ENCODE results near the gene ZNF217.
"Not testable (repeated sequence)": the region's sequence is repeated elsewhere in the genome, so short reads cannot be mapped to it uniquely, and the experiment has no call there.

ZNF217 gene

DNA sequence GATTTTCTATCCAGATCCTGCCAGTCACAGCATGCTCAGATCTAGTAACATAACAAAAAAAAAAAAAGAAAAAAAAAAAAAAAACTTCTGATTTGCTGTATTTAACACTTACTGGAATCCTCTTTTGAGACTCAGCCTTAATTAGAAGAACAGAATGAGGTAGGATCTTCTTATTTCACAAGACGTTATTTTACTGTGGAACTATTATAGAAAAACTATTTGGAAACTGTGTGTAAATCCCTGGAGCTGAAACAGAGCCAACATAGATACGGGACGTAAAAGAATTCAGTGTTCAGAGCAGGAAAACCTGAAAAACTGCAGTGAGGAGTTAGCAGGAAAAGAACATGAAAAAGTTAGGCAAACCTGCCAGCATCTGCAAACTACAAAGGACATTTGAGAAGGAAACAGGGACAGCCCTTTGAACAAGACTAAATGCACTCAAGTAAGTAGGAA, 3.4 kb upstream of the ZNF217 start:
- no peak for DNase-seq

DNA sequence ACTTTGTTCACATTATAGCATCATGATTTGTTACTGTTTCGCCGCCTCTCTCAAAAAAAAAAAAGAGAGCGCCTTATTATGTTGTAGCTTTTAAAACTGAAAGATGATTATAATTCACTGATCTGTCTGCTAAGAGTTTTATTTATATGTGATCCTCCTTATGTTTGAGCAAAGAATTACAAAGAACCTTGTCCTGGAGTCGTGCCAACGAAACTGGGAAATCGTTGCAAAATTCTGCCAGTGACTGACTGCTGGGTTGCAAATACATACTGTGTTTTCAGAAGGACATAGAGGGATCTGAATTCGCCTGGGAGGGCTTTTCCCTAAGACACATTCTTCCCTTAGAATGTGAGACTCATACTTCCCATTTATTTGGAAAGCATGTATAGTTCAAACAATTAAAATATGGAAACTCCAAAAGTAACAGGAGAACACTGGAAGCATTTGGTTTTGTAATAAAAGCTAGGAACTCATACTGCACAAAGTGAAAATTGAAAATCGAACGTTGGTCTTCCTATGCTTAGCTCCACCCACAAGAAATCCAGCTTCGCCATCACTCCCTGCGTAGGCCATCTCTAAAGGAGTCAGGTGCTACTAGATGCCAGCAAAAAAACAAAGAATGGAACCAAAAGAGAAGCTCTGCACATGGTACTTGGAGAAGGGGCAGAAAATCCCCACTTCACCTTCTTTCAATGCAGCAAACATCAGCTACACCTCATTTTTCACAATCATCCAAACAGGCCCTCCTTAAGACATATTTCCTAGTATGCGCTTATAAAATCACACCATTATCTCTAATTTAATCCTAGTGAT, 2.8 kb upstream of the ZNF217 start:
- DNase-seq = not testable (repeated sequence)

DNA sequence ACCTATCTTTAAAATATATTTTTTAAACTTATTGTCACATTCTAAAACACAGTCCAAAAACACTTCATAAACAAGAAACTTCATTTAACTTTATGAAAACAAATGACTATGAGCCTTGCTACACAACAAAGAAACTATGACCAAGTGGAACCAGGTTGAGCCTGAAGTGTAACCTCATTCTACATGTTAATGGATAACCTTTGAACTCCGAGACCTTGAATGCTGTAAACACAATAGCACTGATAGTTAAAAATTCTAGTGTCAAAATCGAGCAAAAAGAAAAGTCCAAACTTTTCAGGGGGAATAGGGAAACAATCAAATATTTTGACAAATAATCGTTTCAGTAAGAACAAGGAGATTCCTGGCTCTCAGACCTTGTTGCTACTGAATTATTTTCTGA, 2.1 kb upstream of the ZNF217 start:
- DNase-seq = not testable (repeated sequence)

DNA sequence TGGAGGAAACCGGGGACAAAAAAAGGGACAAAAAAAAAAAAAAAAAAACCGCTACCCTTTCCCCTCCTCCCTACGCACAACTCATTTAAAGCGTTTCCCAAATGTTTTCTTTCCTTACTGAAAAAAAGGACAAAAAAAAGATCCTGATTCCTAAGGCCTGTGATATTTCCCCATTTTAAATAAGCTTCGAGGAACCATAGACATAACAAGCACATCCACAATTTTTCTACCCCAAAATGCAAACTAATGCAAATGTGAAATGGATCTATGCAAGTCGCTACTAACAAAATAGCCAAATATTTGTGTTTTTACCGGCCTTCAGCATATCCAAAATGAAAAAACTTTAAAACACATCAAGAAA, 1.4 kb upstream of the ZNF217 start:
- DNase-seq = no peak

DNA sequence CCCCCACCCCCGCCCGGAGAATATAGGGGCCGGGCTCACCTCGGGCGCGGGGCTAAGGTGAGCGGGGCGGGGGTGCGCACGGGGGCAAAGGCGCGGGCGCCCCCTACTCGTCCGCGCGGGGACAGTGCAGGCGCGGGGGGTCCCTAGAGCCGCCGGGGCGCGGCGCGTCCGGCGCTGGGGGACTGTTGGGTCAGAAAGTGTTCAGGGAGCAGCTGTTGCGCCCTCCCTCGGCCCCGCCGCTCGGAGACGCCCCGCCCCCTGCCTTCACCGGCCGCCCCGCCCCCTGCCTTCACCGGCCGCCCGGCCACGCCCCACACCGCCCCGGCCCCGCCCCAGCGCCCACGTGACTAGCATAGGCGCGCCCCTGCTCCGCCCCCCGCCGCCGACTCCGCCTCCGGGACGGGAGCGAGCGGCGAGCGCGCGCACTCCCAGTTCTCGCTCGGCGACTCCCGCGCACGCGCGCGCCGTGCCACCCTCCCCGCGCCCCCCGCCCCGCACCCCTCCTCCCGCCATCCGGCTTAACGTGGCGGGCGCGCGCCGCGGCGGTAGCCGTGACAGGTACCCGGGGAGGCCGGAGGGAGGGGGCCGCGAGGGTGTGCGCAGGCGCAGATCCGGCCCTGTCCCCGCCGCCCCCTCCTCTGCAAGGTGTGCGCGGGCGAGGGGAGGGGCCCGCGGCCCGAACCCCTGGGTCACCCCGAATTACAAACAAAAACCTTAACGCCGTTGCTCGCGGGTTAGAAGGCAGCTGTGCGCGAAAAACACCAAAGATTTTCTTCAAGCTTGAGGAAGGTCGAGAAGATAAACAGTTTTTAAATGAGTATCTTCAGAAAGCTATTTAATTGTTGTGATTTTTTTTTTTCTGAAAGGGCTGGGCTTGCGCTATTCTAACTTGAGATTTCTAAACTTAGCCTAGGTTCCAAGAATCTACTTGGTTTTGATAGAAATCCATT, 704 bp upstream of the ZNF217 start:
- peak; percentile 81 for DNase-seq

DNA sequence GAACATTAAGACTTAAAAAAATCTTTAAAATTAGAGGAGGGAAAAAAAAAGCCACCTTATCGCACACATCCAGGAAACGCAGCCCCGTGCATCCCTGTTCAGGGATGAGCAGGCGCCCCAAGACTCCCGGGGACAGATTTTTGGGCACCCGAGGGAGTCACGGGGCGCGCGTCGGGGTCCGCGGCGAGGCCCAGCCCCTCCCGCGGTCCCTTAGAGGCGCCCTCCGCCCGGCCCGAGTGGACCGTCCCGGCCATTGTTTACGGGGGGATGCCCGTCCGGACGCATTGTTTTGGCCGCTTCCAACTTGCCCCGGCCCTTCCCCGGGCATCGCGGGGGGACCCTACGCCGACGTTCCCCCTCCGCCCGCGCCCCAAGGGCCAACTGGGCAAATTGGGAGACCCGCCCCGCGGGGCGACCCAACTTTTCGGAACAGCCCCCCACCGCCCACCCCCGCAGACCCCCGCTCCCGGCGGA, 610 bp downstream of the ZNF217 start:
- no peak for DNase-seq

DNA sequence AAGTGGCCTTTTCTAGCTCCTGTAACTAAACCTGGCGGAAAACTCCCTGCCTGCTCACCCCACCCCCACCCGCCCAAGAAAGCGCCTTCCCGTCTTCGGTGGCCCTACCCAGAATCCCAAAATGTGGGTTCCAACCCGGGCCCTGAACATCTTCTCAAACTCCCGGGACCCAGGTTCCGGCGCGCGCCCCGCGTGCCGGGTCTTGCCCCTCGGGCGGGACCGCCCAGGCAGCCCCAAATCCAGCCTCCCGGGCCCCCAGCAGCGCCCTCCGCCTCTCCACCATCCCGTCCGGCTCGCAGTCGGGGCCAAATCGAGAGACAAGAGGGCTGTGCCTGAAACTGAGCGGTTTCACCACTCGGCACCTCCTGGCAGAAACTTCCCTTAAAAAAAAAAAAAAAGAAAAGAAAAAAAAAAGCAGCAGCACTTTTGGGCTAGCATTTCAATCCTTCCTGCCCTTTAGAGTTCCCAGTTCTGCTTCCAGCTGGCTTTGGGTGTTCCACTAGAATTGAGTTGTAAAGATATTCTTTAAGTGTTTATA, 1.1 kb downstream of the ZNF217 start:
- DNase-seq = not testable (repeated sequence)

DNA sequence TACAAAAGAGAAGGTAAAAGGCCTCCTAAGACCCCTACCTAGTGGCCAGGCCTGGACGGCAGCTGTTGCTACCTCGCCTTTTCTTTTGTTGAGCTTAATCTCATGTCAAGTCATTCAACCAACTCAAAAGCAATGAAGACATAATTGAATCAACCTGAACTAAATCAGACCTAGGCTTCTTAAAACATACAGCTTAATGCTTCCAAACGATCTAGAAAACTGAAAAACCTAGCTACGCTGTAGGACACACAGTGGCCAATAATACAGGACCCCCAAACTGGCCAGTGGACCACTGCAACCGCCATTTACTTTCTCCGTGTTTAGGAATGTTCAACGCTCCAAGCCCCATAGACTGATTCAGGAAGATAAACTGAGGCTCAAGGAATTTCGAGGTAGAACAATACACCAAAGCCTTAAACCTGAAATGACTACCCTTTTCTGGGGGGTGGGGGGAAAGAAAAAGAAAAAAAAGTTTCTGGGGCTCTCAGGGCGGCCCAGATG, 1.6 kb downstream of the ZNF217 start:
- DNase-seq = not testable (repeated sequence)

DNA sequence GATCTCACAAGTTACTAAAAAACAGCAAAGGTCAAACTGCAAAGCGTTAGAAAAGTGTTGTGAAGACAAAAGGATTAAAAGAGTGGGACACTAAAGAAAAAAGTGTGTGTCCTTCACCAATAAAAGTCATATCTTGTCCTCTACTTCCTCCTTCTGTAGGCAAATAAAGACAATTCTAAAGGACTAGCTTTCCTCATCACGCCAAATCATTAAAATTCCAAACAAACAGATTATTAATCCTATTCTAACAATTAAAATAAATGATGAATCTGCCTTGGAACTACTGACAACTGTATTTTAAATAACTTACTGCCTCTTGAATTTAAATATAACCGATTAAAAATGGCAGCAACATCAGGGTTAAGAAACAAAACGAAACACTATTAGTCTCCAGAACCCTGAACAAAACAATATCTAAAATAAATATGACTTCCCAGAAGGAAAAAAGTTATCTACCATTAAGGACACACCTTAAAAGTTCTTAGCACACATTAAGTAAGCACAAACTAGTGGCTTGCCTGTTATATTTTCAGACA, 2.4 kb downstream of the ZNF217 start:
- DNase-seq = not testable (repeated sequence)

DNA sequence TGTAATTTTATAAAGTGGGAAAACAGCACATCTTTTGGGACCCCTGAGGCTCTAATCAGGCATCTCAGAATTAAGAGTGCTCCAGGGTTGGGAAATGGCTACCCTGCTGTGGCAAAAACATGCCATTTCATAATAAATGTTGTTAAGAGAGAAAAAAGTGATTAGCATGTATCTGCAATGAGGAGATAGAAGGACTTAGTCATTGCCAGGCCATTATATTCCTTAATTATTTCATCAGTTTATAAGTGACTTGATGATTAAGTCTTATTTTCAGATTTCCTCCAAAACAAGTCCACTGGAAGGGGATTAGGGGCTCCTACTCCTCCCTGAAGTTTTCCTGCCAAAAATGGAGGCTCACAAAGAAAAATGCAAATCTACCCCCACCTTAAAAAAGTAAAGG, 3.0 kb downstream of the ZNF217 start:
- not testable (repeated sequence) for DNase-seq

DNA sequence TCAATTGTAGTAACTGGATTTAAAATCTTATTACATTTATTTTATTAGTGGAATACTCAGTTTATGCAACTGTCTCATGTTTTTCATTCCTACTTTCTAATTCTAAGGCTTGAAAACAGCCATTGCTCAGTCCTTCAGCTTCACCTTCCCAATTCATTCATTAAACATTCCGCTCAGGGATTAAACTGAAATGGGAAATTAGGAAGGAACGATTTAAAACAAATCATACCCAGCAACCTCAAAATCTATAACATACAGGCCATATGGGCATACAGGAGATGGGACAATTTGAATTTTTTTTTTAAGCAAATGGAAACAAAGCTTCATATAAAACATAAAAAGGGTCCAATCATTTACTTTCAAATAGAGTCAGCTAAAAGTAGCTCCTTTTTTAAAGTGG, 3.5 kb downstream of the ZNF217 start:
- DNase-seq = not testable (repeated sequence)

DNA sequence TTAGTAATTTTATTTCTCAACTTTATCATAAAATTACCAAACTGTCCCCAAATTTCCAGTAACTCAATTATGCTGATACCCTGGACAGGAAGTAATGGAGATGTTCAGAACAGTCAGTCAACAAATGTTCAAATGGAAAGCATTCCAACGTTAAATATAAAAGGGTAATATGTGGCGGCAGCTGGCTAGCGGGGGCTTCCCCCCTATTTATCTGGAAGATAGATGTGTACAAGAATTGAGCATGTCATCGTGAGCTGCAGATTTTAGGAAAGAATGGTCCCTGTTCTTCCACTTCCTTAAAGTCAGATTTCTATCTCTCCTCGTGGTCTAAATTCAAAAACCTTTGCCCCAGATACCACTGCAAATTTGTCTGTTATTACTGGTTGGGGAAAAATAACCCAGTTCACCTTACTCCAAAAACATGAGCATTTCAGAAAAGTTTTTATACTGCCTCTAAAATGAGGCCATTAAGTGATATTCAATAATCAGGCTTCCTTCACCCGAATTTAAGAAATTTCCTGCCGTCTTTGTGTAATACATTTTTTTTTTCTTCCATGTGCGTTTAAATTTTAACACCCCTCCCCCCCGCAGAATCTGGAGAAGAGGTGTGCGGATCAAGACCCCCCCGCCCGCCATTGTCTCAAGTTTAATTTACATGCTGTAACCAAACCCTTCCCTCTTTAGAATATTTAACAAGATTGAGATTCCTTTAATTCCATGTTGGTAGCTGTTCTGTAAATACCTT, 4.1 kb downstream of the ZNF217 start:
- not testable (repeated sequence) for DNase-seq

DNA sequence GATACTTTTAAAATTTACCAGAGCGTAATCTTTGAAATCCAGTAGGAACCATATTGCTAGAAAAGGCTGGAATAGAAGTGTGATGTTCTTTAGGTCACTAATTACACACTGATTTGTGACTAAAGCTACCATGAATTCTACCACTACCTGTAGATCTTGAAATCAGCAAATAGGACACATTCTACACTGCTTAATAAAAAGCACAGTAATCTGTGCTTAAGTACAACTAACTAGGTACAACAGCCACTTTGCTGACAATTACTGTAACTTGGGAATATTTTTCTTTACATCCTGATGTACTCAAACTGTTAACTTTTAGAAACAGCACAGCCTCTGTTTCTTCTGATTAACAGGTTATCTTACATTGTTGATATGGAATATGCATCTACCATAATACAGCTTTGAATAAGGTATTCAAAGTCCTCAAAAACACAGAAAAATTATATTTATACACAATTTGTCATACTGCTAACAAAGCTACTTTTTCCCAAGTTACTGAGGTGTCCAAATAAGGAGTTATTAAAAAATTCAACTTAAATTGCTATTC, 6.4 kb downstream of the ZNF217 start:
- DNase-seq = not testable (repeated sequence)

DNA sequence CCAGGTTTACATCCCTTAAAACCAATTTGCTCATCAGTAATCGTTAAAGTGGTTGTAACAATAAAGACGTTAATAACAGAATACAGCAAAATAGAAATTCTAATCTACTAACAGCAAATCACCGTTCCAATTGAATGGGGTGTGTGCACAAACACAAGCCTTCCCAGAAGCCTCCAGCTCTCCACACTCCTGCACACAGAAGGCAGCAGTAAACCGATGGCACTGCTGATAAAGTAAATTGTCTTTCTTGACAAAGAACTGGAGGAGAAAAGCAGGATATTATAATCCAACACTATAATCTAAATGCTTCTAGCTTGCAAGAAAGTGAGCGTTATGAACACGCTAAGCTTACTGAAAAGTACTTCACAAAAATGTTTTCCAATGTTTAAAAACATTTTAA, 7.0 kb downstream of the ZNF217 start:
- no peak for DNase-seq

DNA sequence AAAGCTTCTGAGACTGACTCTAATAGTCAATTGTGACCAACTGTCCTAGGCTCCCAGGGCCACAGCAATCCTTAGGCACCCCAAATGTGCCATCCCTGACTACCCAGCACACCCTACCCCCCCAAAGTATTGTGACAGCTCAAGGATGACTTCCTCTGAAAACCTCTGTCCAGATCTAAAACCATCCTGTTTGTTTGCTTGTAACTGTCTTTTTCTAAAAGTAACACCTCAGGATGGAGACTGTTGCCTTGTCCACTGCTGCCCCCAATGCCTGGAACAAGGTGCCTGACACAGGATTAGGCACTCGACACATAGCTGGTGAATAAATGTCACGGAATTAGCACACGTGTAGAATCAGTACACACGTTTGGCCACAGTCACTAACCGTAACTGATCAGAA, 7.7 kb downstream of the ZNF217 start:
- DNase-seq = not testable (repeated sequence)

DNA sequence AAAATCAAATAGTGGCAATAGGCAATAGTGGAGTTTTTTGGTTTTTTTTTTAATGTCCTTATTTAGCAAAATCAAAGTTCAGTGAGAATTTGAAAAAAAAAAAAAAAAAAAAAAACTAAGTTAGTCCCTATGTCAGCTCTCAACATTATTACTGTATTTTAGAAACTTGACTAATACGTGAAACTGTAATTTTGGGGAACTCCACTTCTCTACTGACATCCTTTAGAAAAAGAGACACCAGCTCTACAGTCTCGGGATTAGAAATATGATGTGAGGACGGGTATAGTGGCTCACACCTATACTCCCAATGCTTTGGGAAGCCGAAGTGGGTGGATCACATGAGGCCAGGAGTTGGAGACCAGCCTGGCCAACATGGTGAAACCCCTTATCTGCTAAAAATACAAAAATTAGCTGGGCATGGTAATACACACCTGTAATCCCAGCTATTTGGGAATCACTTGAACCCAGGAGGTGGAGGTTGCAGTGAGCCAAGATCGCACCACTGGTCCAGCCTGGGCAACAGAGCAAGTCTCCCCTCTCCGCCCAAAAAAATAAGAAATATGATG, 8.6 kb downstream of the ZNF217 start:
- DNase-seq = not testable (repeated sequence)

DNA sequence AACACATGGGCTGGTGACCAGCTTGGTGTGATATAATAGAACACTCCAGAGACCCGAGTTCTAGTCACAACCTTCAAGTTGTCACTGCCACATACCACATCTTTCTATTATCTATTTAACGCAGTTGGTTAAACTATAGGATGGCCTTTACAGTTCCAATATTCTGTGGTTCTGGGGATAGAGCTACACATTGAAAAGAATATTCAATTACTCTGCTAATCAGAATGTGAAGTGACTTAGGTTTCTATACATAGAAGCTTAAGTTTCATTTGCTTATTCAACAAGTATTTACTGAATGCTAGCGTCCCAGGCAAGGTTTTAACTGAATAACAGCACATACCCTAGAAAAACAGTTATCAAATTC, 9.1 kb downstream of the ZNF217 start:
- DNase-seq = not testable (repeated sequence)

DNA sequence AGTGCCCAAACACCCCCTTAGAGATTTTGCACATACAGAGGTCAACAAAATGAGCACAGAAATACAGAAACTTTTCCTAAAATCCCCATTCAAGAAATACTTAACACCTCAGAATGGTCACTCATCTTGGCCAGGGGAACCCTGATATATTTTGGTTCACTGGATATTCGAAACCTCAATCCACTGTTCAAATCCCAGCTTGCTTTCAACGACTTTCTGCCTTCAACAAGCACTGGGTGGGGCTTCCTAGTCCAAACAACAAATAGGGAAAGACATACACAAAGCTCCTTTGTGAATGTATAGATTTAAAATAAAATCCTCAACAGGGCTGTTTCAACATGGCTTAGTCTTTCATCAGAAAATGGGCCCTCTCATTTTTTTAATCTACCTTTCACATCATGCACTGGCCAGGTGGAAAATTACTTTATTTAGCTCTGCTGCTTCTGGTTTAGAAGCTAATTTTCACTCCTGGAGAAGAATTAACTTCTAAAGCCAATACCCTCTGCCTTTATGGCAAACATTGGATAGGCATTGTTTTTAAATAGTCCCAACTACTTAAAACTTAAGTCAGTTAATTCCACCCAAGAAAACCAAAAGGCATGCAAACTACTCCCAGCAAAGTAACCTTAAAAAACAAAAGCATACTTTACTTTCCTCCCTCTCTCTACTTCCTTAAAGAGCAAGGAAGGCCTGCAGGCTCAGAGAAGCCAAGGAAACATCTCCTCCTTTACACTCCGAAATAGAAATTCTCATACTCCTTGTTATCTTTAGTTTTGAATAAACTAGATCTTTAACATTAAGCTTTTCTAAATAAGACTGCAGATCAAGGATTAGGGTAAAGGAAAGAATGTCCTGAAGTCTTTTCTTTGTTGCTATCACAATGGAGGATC, 9.7 kb downstream of the ZNF217 start:
- not testable (repeated sequence) for DNase-seq

DNA sequence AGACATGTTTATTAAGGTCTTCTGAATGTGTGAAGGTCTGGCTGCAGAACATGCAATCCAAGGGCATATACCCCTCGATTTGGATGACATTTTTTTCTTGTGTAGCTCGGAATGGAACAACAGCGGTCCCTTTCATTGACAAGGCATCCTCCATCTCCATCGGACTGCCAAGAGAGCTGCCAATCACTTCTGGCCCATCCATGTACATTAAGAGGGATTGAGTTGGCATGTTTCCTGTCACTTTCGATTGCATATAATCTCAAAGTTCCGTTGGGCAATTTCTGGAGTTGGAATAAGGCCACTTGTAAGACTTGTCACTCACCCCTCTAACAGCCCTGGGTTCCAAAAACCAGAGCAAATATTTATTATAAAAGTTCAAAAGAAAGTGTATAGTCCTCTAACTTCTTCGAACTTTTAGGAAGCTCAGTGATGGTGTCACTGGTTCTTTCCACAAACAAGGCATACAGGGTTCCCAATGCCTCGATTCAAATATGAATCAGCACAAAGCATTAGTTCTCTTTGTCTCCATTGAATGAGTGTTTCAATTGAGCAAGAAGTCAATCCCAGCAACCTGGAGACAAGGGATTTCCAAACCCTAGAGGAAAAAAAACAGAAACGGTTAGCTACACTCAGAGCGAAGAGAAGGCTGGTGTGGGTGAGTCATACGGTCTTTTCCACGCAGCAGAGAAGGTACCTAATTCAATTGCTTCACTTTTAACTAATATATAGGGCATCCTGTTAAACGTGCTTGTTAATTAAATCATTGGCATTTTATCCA, 10.9 kb downstream of the ZNF217 start:
- no peak for DNase-seq

DNA sequence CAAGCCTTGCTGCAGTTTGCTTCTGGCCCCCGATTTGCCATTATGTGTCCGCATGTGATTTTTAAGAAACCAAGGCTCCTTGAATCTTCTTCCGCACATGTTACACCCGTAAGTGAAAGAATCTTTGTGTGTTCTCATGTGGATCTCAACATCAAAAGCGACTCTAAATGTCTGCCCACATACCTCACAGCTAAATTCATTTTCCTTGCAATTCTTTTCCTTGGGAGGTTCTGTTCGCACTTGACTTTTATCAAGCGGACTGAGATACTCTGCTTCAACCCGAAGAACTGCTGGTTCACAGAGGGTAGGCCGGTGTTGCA, 11.4 kb downstream of the ZNF217 start:
- no peak for DNase-seq

Data from NCI-H510A (cell line).